HepG2 (cell line): ENCODE measurements around the gene DHX34. TPM values are rescaled to one million over a fixed set of nuclear protein-coding genes. Genes with fewer than 3 reads are reported as not detected.
A peak's percentile ranks its signal among the peaks of the same experiment; 100 is the strongest.
"Not testable (repeated sequence)": the region's sequence is repeated elsewhere in the genome, so short reads cannot be mapped to it uniquely, and the experiment has no call there.

ENCODE experiments used
- ATAC-seq: fragments of 200-7000 bp; cut with Tn5 transposase; 3 replicates; pipeline ENCODE4 v1.9.1; 2020; ENCODE audit warnings: mild to moderate bottlenecking, moderate library complexity
- BruUV-seq: library from RNA; stranded (reverse); fragments of 400-500 nt; replicated peaks from 2 replicates; lab custom pipeline; 2021; lab: Mats Ljungman, UMichigan
- CTCF ChIA-PET: fragments of 300-600 bp; formaldehyde crosslinking; extraction: SDS; loops from one replicate; lab custom pipeline; 2021; ENCODE audit warnings: low total read pairs, inconsistent platforms, low intra/inter-chr PET ratio; lab: Yijun Ruan, JAX
- POLR2A ChIA-PET: fragments of 350-600 bp; sonication (Branson Sonifier 250); formaldehyde crosslinking; loops from one replicate; lab custom pipeline; 2020; ENCODE audit warnings: antibody characterized with exemption, inconsistent platforms; lab: Yijun Ruan, JAX
- DNase-seq: peaks from one replicate; pipeline ENCODE4 v3.0.0-alpha.2; 2015; ENCODE audit warnings: low spot score
- FAIRE-seq: peaks from 3 replicates; lab custom pipeline; 2011; peaks lifted over from hg19 to GRCh38; lab: Jason Lieb, UNC
- H2AFZ ChIP-seq: one replicate; pipeline ENCODE4 v1.6.1; 2011; ENCODE audit warnings: low read length, inconsistent platforms
- H3K27ac ChIP-seq: fragments of 300-600 bp; 3 replicates; pipeline ENCODE4 v1.8.0; 2011; ENCODE audit warnings: mixed run types, mild to moderate bottlenecking, mixed read lengths, low read length, inconsistent platforms; ENCODE audit not compliant: insufficient read depth; ENCODE audit errors: extremely low read length
- H3K27me3 ChIP-seq, 2 experiments: fragments of 200-600 bp in 1 of 2; 2 replicates in 1 of 2; 3 replicates in 1 of 2; pipeline versions ENCODE4 v1.6.0 to v1.8.0; 2011; ENCODE audit warnings: low read length in 2 of 2, mild to moderate bottlenecking in 2 of 2, moderate library complexity in 2 of 2, inconsistent platforms in 1 of 2; ENCODE audit not compliant: insufficient read depth in 2 of 2, control insufficient read depth in 1 of 2
- H3K36me3 ChIP-seq, 2 experiments: fragments of 200-600 bp in 1 of 2; replicated peaks in 1 of 2; 2 replicates in 1 of 2; 3 replicates in 1 of 2; pipeline versions ENCODE4 v1.5.1 to v1.8.0; 2011; ENCODE audit warnings: low read length in 2 of 2, inconsistent platforms in 1 of 2; ENCODE audit not compliant: insufficient read depth in 2 of 2, control insufficient read depth in 1 of 2
- H3K4me1 ChIP-seq: 2 replicates; pipeline ENCODE4 v1.5.1; 2012; ENCODE audit warnings: low read length, inconsistent platforms; ENCODE audit not compliant: insufficient read depth
- H3K4me2 ChIP-seq: 2 replicates; pipeline ENCODE4 v1.6.0; 2011; ENCODE audit warnings: low read depth, low read length, inconsistent platforms
- H3K4me3 ChIP-seq, 3 experiments: fragments of 200-600 bp in 1 of 3; sonication (generic), shearing (Covaris generic) in 1 of 3; replicated peaks in 1 of 3; 2 replicates each; pipeline ENCODE4 v1.5.1; 2011 to 2016; ENCODE audit warnings: low read length in 3 of 3, inconsistent platforms in 2 of 3, low read depth in 2 of 3, mild to moderate bottlenecking in 2 of 3, control low read depth in 1 of 3, mixed read lengths in 1 of 3; ENCODE audit not compliant: insufficient read depth in 1 of 3
- H3K79me2 ChIP-seq: one replicate; pipeline ENCODE4 v1.6.1; 2011; ENCODE audit warnings: low read length, inconsistent platforms; ENCODE audit not compliant: insufficient read depth
- H3K9ac ChIP-seq: 2 replicates; pipeline ENCODE4 v1.6.0; 2011; ENCODE audit warnings: mild to moderate bottlenecking, low read depth, low read length, inconsistent platforms; ENCODE audit not compliant: insufficient read depth
- H3K9me3 ChIP-seq: 2 replicates; pipeline ENCODE4 v1.5.1; 2012; ENCODE audit warnings: mild to moderate bottlenecking, low read length
- H4K20me1 ChIP-seq: 2 replicates; pipeline ENCODE4 v1.6.0; 2011; ENCODE audit warnings: inconsistent platforms, mild to moderate bottlenecking, low read length, moderate library complexity; ENCODE audit not compliant: insufficient read depth
- FLYWCH1 ChIP-seq: sonication (generic); formaldehyde crosslinking; IDR thresholded peaks from 2 replicates; pipeline ENCODE4 v1.8.1; 2023; ENCODE audit warnings: mild to moderate bottlenecking, missing genetic modification reagents
- ZFP36 ChIP-seq: fragments of 150-350 bp; IDR thresholded peaks from 2 replicates; pipeline ENCODE4 v1.6.1; 2018; ENCODE audit warnings: borderline replicate concordance, low read length, low read depth; ENCODE audit not compliant: partially characterized antibody
- ZNF101 ChIP-seq: sonication (generic); formaldehyde crosslinking; IDR thresholded peaks from 2 replicates; pipeline ENCODE4 v1.4.0; 2020; ENCODE audit warnings: mild to moderate bottlenecking, low read depth, missing genetic modification reagents, borderline replicate concordance
- ZNF12 ChIP-seq: sonication (generic); formaldehyde crosslinking; IDR thresholded peaks from 2 replicates; pipeline ENCODE4 v1.5.0; 2020; ENCODE audit warnings: missing genetic modification reagents
- ZNF782 ChIP-seq: sonication (generic); formaldehyde crosslinking; IDR thresholded peaks from 2 replicates; pipeline ENCODE4 v1.4.0; 2020; ENCODE audit warnings: missing genetic modification reagents, mild to moderate bottlenecking, borderline replicate concordance
- WGBS: methylation state at CpG from one replicate; pipeline ENCODE4 v1.1.6; 2017; ENCODE audit warnings: low lambda C conversion rate; 5-methylcytosine and 5-hydroxymethylcytosine counted together
- in situ Hi-C: cut with HindIII; loops from 2 replicates; pipeline ENCODE4 v1.10.0; 2017; ENCODE audit warnings: low pct_unique_long_range_greater_than_20kb; ENCODE audit not compliant: extremely low pct_ligation_motif_present
- intact Hi-C: fragments of 100-400 bp; cut with micrococcal nuclease; formaldehyde crosslinking; loops from one replicate; pipeline ENCODE4 v1.10.0; 2022; ENCODE audit not compliant: unreplicated experiment
- polyA plus RNA-seq, 8 experiments: library from polyadenylated mRNA; depleted of rRNA in 3 of 8; stranded (reverse) in 7 of 8; unstranded in 1 of 8; fragments of >200 nt; fragmentation: Illumina TruSeq in 4 of 8; extraction: Trizol in 4 of 8; gene quantifications; 2 replicates each; pipeline versions ENCODE4 v1.2.1 to v1.2.3, GENCODE V29; 2011 to 2016; ENCODE audit warnings: low read depth in 4 of 8, missing spikeins in 1 of 8, mixed read lengths in 1 of 8; ENCODE audit not compliant: insufficient read depth in 1 of 8
- total RNA-seq, 5 experiments: library from RNA; depleted of rRNA; stranded (reverse); fragments of >200 nt; fragmentation: Illumina TruSeq; extraction: Trizol; gene quantifications; 2 replicates each; pipeline ENCODE4 v1.2.3, GENCODE V29; 2016; ENCODE audit warnings: low read depth in 1 of 5
- TF ChIP-seq, protein P1 (sequence below): sonication (generic); formaldehyde crosslinking; conservative IDR thresholded peaks from 2 replicates; pipeline ENCODE4 v1.8.0; 2022; ENCODE audit warnings: low read depth, missing genetic modification reagents

Gene DHX34
- total and polyA plus RNA-seq, 2 of the 13 experiments (the other 11 are each of a cell fraction or from before 2014, with no cell fraction given), result 9.2 to 12.0 TPM

DNA sequence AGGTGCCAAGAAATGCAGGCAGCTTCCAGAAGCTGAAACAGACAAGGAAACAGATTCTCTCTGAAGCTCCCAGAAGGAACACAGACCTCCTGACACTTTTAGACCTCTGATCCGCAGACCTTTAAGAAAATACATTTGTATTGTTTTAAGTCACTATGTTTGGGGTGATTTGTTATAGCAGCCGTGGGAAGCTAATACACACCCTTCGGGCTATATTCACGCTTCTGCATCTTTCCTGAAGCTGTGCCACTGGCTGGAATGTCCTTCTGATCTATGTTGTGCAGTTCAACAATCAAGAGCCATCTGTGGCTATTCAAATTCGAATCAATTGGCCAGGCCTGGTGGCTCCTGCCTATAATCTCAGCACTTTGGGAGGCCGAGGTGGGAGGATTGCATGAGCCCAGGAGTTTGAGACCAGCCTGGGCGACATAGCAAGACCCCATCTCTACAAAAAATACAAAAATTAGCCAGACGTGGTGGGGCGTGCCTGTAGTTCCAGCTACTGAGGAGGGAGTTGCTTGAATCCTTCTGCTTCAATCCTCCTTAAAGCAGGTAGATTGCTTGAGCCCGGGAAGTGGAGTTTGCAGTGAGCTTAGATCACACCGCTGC lies 5.8 kb upstream of the DHX34 start:
- no peaks in the 10 kb centered on the region for H4K20me1 ChIP-seq
- TF ChIP-seq ZNF101 (CRISPR knock-in tag), result no peak
- TF ChIP-seq ZNF12, result peak; percentile 96
- TF ChIP-seq FLYWCH1 (CRISPR knock-in tag), result no peak
- no peak for TF ChIP-seq ZNF782 (CRISPR knock-in tag)
- DNase-seq, result no peak
- BruUV-seq, result no TSS peak
- no peak for ATAC-seq
- WGBS, result 44% methylated on average over 11 of the region's 11 CpGs
- POLR2A ChIA-PET, result no interaction called here
- FAIRE-seq, result no peak
- no peak overlapping the region for H3K4me3 ChIP-seq
- in situ Hi-C loops (no loop called here), intact Hi-C loops (no loop called here)
- H3K9me3 ChIP-seq, result no peaks in the 10 kb centered on the region
- H3K9ac ChIP-seq, result no peak overlapping the region
- no peaks in the 10 kb centered on the region; a peak in 2 of 5 replicates for H3K27me3 ChIP-seq
- no peaks in the 10 kb centered on the region for H3K79me2 ChIP-seq
- H3K36me3 ChIP-seq, result no peaks in the 10 kb centered on the region
- H3K27ac ChIP-seq, result no peak overlapping the region
- no peak overlapping the region for H3K4me2 ChIP-seq
- CTCF ChIA-PET, result no interaction called here
- peaks cover 8% of the 10 kb centered on the region for H3K4me1 ChIP-seq
- no peak overlapping the region for H2AFZ ChIP-seq

DNA sequence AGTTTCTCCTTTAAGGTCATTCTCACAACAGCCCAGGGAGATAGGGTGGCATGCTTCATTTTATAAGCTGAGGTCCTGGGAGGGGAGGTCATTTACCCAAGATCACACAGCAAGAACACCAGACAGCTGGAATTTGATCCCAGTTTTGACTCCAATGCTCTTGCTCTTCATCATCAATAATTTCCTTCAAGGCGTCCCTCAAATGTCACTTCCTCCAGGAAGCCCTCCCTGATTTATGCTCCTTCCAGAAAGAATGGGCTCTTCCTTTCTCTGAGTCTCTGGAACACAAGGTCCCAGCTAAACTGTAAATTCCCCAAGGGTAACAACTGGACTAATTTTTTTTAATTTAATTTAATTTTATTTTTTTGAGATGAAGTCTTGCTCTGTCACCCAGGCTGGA lies 4.7 kb upstream of the DHX34 start:
- ChIA-PET POLR2A (no interaction called here), CTCF (no interaction called here)
- no peak overlapping the region for H3K9ac ChIP-seq
- H3K9me3 ChIP-seq, result no peaks in the 10 kb centered on the region
- H4K20me1 ChIP-seq, result no peaks in the 10 kb centered on the region
- H3K79me2 ChIP-seq, result peaks cover 3% of the 10 kb centered on the region
- intact Hi-C loops, result no loop called here
- DNase-seq (no peak), FAIRE-seq (no peak), ATAC-seq (no peak)
- in situ Hi-C loops, result no loop called here
- WGBS, result 67% methylated on average over 1 of the region's 1 CpG
- no peak overlapping the region for H3K4me3 ChIP-seq
- no TSS peak for BruUV-seq
- H3K27ac ChIP-seq, result no peak overlapping the region
- H3K4me1 ChIP-seq, result peaks cover 14% of the 10 kb centered on the region
- H3K36me3 ChIP-seq, result no peaks in the 10 kb centered on the region
- no peak overlapping the region for H3K4me2 ChIP-seq
- TF ChIP-seq ZFP36, result peak; percentile 73
- TF ChIP-seq, protein P1, sequence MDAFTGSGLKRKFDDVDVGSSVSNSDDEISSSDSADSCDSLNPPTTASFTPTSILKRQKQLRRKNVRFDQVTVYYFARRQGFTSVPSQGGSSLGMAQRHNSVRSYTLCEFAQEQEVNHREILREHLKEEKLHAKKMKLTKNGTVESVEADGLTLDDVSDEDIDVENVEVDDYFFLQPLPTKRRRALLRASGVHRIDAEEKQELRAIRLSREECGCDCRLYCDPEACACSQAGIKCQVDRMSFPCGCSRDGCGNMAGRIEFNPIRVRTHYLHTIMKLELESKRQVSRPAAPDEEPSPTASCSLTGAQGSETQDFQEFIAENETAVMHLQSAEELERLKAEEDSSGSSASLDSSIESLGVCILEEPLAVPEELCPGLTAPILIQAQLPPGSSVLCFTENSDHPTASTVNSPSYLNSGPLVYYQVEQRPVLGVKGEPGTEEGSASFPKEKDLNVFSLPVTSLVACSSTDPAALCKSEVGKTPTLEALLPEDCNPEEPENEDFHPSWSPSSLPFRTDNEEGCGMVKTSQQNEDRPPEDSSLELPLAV (CRISPR knock-in tag), result no peak
- no peak overlapping the region for H2AFZ ChIP-seq
- no peaks in the 10 kb centered on the region; a peak in 2 of 5 replicates for H3K27me3 ChIP-seq

DNA sequence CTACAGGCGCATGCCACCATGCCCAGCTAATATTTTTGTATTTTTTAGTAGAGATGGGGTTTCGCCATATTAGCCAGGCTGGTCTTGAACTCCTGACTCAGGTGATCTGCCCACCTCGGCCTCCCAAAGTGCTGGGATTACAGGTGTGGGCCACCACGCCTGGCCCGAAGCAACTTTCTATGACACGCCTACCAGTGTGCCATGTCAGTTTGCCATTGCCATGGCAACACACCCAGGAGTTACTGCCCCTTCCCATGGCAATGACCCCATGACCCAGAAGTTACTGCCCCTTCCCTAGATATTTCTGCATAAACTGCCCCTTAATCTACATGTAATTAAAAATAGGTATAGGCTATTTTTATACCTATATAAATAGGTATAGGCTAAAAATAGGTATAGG lies 3.1 kb upstream of the DHX34 start:
- H3K27ac ChIP-seq, H3K9me3 ChIP-seq, H3K4me2 ChIP-seq, in situ Hi-C loops, H3K4me3 ChIP-seq, H3K9ac ChIP-seq, H4K20me1 ChIP-seq, BruUV-seq, DNase-seq, POLR2A ChIA-PET, H3K36me3 ChIP-seq, ATAC-seq, intact Hi-C loops, H3K27me3 ChIP-seq, FAIRE-seq, H2AFZ ChIP-seq, CTCF ChIA-PET: not testable (repeated sequence)
- peaks cover 14% of the 10 kb centered on the region for H3K79me2 ChIP-seq
- peaks cover 26% of the 10 kb centered on the region for H3K4me1 ChIP-seq
- WGBS, result 86% methylated on average over 6 of the region's 6 CpGs
